Measurements from ENCODE around the gene GPRC5A. TPM values are rescaled to one million over a fixed set of nuclear protein-coding genes. Genes with fewer than 3 reads are reported as not detected.

The GPRC5A gene
- total and polyA plus RNA-seq, 2 donors (not counting 3 experiments of a cell fraction or from before 2014, with no cell fraction given), result 22.7 to 86.4 TPM

DNA sequence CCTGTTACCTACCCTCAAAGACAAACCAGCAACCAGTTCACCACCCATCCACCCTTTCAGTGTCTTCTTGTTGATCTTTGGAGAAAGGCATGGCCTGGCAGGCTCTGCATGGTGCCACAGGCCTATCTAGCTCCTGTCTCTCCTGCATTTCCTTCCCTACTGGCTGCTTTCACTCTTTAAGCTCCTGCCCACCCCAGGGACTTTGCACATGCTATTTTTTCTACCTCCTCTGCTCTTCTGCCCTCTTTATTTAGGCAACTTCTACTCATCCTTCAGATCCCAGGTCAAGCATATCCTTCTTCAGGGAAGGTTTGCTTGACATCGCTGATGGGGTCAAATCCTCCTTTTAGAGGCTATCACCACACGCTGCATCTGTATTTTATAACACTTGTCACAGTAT, 27.1 kb upstream of the GPRC5A start:
- H3K36me3 ChIP-seq (ENCODE audit: control insufficient read depth in 2 of 2, extremely low read depth in 1 of 2, insufficient read depth in 2 of 2, low read length in 2 of 2), result no peaks in the 10 kb centered on the region
- intact Hi-C loops (cut with micrococcal nuclease), result no loop called here
- H3K4me1 ChIP-seq (ENCODE audit: control insufficient read depth, extremely low read depth, insufficient read depth, low read length), result no peaks in the 10 kb centered on the region
- POLR2A ChIA-PET, result no interaction called here
- no peaks in the 10 kb centered on the region for H3K9me3 ChIP-seq (replicated peaks; ENCODE audit: control insufficient read depth, insufficient read depth, low read length)
- no peak overlapping the region for H3K9ac ChIP-seq (replicated peaks; ENCODE audit: extremely low read depth, insufficient read depth, low read length)
- no peaks in the 10 kb centered on the region for H3K27me3 ChIP-seq (ENCODE audit: control insufficient read depth in 2 of 2, insufficient read depth in 2 of 2, low read length in 2 of 2)
- no peak overlapping the region for H3K4me2 ChIP-seq (ENCODE audit: insufficient read depth, low read length)
- H3K9me1 ChIP-seq (replicated peaks; ENCODE audit: control insufficient read depth, extremely low read depth, insufficient read depth, low read length), result no peaks in the 10 kb centered on the region
- no TSS peak for BruUV-seq (replicated peaks)
- H4K20me1 ChIP-seq (replicated peaks; ENCODE audit: control insufficient read depth, extremely low read depth, insufficient read depth, low read length), result no peaks in the 10 kb centered on the region
- CTCF ChIA-PET, result no interaction called here
- no peak for DNase-seq (ENCODE audit: low read depth, low spot score)
- no peak for FAIRE-seq
- dilution Hi-C loops (cut with MboI; ENCODE audit: extremely low pct_ligation_motif_present, low sequenced_read_pairs), result no loop called here
- no peaks in the 10 kb centered on the region for H3K79me2 ChIP-seq (ENCODE audit: control insufficient read depth, insufficient read depth, low read length)
- no peak overlapping the region for H3K27ac ChIP-seq (ENCODE audit: insufficient read depth, low read depth, low read length)
- no peak overlapping the region for H2AFZ ChIP-seq (ENCODE audit: low read depth, low read length)
- no peak for TF ChIP-seq FOS (IDR thresholded peaks at IDR 0.05; ENCODE audit: borderline replicate concordance, insufficient read depth, low read length)
- TF ChIP-seq, protein P1, sequence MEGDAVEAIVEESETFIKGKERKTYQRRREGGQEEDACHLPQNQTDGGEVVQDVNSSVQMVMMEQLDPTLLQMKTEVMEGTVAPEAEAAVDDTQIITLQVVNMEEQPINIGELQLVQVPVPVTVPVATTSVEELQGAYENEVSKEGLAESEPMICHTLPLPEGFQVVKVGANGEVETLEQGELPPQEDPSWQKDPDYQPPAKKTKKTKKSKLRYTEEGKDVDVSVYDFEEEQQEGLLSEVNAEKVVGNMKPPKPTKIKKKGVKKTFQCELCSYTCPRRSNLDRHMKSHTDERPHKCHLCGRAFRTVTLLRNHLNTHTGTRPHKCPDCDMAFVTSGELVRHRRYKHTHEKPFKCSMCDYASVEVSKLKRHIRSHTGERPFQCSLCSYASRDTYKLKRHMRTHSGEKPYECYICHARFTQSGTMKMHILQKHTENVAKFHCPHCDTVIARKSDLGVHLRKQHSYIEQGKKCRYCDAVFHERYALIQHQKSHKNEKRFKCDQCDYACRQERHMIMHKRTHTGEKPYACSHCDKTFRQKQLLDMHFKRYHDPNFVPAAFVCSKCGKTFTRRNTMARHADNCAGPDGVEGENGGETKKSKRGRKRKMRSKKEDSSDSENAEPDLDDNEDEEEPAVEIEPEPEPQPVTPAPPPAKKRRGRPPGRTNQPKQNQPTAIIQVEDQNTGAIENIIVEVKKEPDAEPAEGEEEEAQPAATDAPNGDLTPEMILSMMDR (IDR thresholded peaks at IDR 0.05; ENCODE audit: extremely low read depth in 1 of 2, insufficient read depth in 1 of 2, low read depth in 1 of 2, low read length in 2 of 2), result no peak
- no peak for TF ChIP-seq POLR2AphosphoS5 (IDR thresholded peaks at IDR 0.05; ENCODE audit: insufficient read depth, low read depth, low read length)
- TF ChIP-seq EZH2 (IDR thresholded peaks at IDR 0.05; ENCODE audit: borderline replicate concordance, low read depth, low read length, severe bottlenecking), result no peak
- TF ChIP-seq GATA2 (IDR thresholded peaks at IDR 0.05; ENCODE audit: insufficient read depth, insufficient read length, low read depth, low read length), result no peak
- TF ChIP-seq JUN (IDR thresholded peaks at IDR 0.05; ENCODE audit: borderline replicate concordance, insufficient read depth, insufficient read length, low read depth), result no peak
- no peak for TF ChIP-seq POLR2A (IDR thresholded peaks at IDR 0.05; ENCODE audit: low read depth, low read length)
- TF ChIP-seq, protein P2, sequence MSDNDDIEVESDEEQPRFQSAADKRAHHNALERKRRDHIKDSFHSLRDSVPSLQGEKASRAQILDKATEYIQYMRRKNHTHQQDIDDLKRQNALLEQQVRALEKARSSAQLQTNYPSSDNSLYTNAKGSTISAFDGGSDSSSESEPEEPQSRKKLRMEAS (IDR thresholded peaks at IDR 0.05; ENCODE audit: insufficient read depth, insufficient read length), result no peak
- no peak for TF ChIP-seq MYC (IDR thresholded peaks at IDR 0.05; ENCODE audit: low read depth, low read length)
- no peak overlapping the region for H3K4me3 ChIP-seq (replicated peaks in 1 of 3; ENCODE audit: insufficient read depth in 1 of 3, low read depth in 1 of 3, low read length in 3 of 3)
